Lung (tissue), 12 donors: Measurements from ENCODE around the gene HMCN2. TPM values are rescaled to one million over a fixed set of nuclear protein-coding genes. Genes with fewer than 3 reads are reported as not detected.

Source experiments
- ATAC-seq: fragments of 200-7000 bp; cut with Tn5 transposase; one replicate; pipeline ENCODE4 v1.9.1; 2020; ENCODE audit warnings: moderate number of reproducible peaks; ENCODE audit not compliant: insufficient read depth, low FRiP score
- DNase-seq, 3 donors: peaks; one replicate each; pipeline ENCODE4 v3.0.0-alpha.2; 2013 to 2017
- H3K27ac ChIP-seq, 2 donors: one replicate each; pipeline ENCODE4 v1.5.1; 2013; ENCODE audit warnings: mild to moderate bottlenecking in 2 of 2, moderate library complexity in 2 of 2, control low read depth in 1 of 2, inconsistent platforms in 1 of 2, low read depth in 1 of 2, low read length in 1 of 2
- H3K27me3 ChIP-seq, 3 donors: one replicate each; pipeline ENCODE4 v1.5.1; 2013; ENCODE audit warnings: low read length in 2 of 3; ENCODE audit not compliant: control insufficient read depth in 3 of 3, insufficient read depth in 3 of 3
- H3K36me3 ChIP-seq, 4 donors: one replicate each; pipeline ENCODE4 v1.5.1; 2013; ENCODE audit warnings: low read length in 4 of 4, mild to moderate bottlenecking in 1 of 4, moderate library complexity in 1 of 4; ENCODE audit not compliant: control insufficient read depth in 4 of 4, insufficient read depth in 4 of 4
- H3K4me1 ChIP-seq, 5 donors: one replicate each; pipeline ENCODE4 v1.5.1; 2013; ENCODE audit warnings: low read length in 5 of 5, mild to moderate bottlenecking in 2 of 5, moderate library complexity in 1 of 5; ENCODE audit not compliant: control insufficient read depth in 5 of 5, insufficient read depth in 5 of 5
- H3K4me3 ChIP-seq: one replicate; pipeline ENCODE4 v1.5.1; 2013; ENCODE audit warnings: mild to moderate bottlenecking, control low read depth, moderate library complexity
- H3K9ac ChIP-seq, 2 donors: one replicate each; pipeline ENCODE4 v1.5.1; 2013; ENCODE audit warnings: low read length in 2 of 2, control low read depth in 1 of 2; ENCODE audit not compliant: insufficient read depth in 1 of 2
- H3K9me3 ChIP-seq, 4 donors: one replicate each; pipeline ENCODE4 v1.5.1; 2013; ENCODE audit warnings: low read length in 3 of 4, mild to moderate bottlenecking in 1 of 4, moderate library complexity in 1 of 4; ENCODE audit not compliant: control insufficient read depth in 4 of 4, insufficient read depth in 3 of 4
- WGBS, 2 donors: extraction: QIAGEN DNeasy Blood & Tissue Kit; methylation state at CpG; one replicate each; pipeline ENCODE4 v1.1.7; 2013; 5-methylcytosine and 5-hydroxymethylcytosine counted together
- polyA plus RNA-seq, 2 donors: library from polyadenylated mRNA; stranded (reverse); fragments of 200-250 nt; gene quantifications; one replicate each; pipeline ENCODE4 v1.2.1, GENCODE V29; 2013
- total RNA-seq, 2 donors: library from RNA; depleted of rRNA in 1 of 2; stranded (reverse); fragments of >200 nt in 1 of 2; gene quantifications; one replicate each; pipeline ENCODE4 v1.2.1, GENCODE V29; 2014 to 2021
- TF ChIP-seq, protein P1 (sequence below): IDR thresholded peaks from 2 replicates; pipeline ENCODE4 v1.5.1; 2012; ENCODE audit warnings: mild to moderate bottlenecking; ENCODE audit errors: control extremely low read depth, extremely low read depth
- donor health status: control.
- donor health status: control.
- donor health status: Bipolar disorder and iron deficiency.
- donor health status: healthy.
- donor health status: DM: yes; HTN: yes; CAD: no.

The HMCN2 gene
- total and polyA plus RNA-seq, 4 donors = 2.1 to 5.2 (median 3.7) TPM

DNA sequence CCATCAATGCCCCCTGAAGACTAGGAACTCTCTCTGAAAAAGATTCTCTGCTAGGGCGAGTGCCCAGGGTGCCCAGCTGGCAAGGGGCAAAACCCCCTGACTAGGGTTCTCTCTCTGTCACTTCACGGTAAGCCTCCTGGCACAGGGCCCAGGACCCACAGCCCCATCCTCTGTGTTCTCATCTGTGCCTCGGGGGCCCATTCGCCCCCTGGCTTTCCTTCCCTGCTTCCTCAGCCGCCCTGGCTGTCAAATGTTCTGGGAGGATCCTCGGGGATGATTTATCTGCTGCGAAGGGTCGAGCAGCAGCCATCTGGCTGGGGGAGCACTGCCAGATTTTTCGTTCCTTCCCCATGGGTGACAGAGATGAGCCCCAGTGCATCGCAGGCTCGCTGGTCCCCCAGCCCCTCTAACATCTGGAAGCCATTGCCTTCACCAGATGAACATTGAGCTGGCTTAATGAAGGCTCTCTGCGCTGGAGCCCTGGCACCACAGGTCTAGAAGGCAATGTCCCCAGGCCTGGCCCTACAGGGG is 24.2 kb downstream of the HMCN2 start:
- H3K9me3 ChIP-seq = no peaks in the 10 kb centered on the region
- peaks cover 0 to 58% (median 3%) of the 10 kb centered on the region in 5 donors for H3K4me1 ChIP-seq
- H3K4me3 ChIP-seq = no peak overlapping the region
- peak overlapping the region in 1 of 2 donors; percentile 37 for H3K27ac ChIP-seq
- WGBS, 2 donors = 63 to 71% methylated on average over 12 of the region's 12 CpGs
- ATAC-seq (no peak), DNase-seq (peak; percentile 89 to 93 (median 92))
- H3K27me3 ChIP-seq = peaks cover 0 to 9% (median 3%) of the 10 kb centered on the region in 3 donors
- no peaks in the 10 kb centered on the region for H3K36me3 ChIP-seq
- H3K9ac ChIP-seq = no peak overlapping the region
- TF ChIP-seq, protein P1, sequence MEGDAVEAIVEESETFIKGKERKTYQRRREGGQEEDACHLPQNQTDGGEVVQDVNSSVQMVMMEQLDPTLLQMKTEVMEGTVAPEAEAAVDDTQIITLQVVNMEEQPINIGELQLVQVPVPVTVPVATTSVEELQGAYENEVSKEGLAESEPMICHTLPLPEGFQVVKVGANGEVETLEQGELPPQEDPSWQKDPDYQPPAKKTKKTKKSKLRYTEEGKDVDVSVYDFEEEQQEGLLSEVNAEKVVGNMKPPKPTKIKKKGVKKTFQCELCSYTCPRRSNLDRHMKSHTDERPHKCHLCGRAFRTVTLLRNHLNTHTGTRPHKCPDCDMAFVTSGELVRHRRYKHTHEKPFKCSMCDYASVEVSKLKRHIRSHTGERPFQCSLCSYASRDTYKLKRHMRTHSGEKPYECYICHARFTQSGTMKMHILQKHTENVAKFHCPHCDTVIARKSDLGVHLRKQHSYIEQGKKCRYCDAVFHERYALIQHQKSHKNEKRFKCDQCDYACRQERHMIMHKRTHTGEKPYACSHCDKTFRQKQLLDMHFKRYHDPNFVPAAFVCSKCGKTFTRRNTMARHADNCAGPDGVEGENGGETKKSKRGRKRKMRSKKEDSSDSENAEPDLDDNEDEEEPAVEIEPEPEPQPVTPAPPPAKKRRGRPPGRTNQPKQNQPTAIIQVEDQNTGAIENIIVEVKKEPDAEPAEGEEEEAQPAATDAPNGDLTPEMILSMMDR = no peak

DNA sequence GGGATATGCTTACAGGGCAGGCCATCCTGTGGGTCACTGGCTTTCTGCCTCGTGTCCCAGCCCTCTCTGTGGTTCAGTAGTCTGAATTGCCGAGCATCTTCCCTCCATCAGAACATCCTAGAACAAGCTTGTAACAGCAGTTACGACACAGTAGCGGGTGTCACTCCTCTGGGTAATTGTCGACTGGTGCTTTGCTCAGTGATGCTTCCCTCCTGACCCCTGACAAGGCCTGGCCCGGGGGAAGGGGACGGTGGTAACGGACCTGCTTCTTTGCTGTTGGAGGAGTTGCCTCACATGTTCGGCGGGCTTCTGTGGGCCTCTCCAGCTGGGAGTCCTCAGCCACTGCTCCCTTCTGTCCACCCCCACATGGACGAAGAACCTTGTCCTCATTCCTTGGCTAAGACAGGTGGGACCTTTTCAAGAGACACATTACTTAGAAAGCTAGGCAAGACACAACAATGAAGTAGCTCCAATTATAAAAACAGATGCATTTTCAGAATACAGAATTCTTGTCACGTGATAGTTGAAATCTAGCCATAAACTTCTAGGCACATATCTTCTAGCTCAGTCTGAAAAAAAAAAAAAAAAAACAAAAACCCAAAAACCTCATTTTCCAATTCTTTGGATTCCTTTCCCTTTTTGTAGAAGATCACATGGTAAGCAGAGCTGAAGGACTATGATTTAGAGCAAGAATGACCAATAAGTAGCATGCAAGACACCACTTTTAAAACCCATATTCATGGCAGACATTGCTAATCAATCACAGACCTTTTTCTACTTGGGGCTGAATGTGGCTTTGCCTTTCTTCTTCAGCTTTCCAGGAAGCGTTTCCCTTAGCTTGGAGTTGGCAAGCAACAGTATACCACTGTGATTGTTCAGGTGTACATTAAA is 25.0 kb downstream of the HMCN2 start:
- ATAC-seq = peak; percentile 35
- no peaks in the 10 kb centered on the region for H3K36me3 ChIP-seq
- DNase-seq = peak; percentile 82 to 83 (median 83)
- peaks cover 0 to 58% (median 5%) of the 10 kb centered on the region in 5 donors for H3K4me1 ChIP-seq
- peak overlapping the region in 1 of 2 donors; percentile 37 for H3K27ac ChIP-seq
- WGBS, 2 donors = 68 to 83% methylated on average over 13 of the region's 13 CpGs
- H3K27me3 ChIP-seq = peaks cover 0 to 7% (median 3%) of the 10 kb centered on the region in 3 donors
- H3K9me3 ChIP-seq = no peaks in the 10 kb centered on the region
- no peak overlapping the region for H3K9ac ChIP-seq
- H3K4me3 ChIP-seq = no peak overlapping the region
- TF ChIP-seq, protein P1 = no peak

DNA sequence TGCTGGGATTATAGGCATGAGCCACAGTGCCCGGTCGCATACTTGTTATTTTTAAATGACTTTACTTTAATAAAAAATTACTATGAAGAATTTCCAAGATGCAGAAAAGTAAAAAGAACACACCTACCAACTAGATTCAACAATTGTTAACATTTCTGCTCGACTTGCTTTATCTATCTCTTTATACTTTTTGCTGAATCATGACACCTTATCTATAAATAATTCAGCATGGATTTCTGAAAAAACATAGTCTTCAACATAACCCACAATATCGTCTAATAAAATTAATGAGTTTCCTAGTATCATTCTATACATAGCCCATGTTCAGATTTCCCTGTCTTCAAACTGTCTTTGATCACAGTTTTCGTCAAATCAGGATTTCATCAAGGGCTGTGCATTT is 25.9 kb downstream of the HMCN2 start:
- H3K9ac ChIP-seq = no peak overlapping the region
- no peak overlapping the region for H3K4me3 ChIP-seq
- no peak overlapping the region for H3K27ac ChIP-seq
- no peaks in the 10 kb centered on the region for H3K9me3 ChIP-seq
- H3K36me3 ChIP-seq = no peaks in the 10 kb centered on the region
- peaks cover 0 to 7% (median 5%) of the 10 kb centered on the region in 3 donors for H3K27me3 ChIP-seq
- H3K4me1 ChIP-seq = peaks cover 0 to 57% (median 7%) of the 10 kb centered on the region in 5 donors
- TF ChIP-seq, protein P1 = no peak
- WGBS, 2 donors = 54 to 57% methylated on average over 5 of the region's 5 CpGs
- ATAC-seq (no peak), DNase-seq (no peak)
